ENCODE data around the gene MARCHF4.

DNA sequence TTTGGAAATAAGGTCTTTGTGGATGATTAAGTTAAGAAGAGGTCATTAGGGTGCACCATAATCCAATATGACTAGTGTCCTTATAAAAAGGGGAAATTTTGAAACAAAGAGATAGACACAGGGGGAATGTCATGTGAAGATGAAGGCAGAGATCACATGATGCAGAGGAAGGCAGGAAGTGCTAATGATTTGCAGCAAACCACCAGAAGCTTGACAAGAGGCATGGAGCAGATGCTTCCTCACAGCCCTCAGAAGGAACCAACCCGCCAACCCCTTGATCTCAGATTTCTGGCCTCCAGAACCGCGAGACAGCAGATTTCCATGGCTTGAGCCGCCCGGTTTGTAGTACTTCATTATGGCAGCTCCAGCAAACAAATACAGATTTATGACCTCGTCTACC, 22.6 kb upstream of the MARCHF4 start:
- TF ChIP-seq, protein P1, sequence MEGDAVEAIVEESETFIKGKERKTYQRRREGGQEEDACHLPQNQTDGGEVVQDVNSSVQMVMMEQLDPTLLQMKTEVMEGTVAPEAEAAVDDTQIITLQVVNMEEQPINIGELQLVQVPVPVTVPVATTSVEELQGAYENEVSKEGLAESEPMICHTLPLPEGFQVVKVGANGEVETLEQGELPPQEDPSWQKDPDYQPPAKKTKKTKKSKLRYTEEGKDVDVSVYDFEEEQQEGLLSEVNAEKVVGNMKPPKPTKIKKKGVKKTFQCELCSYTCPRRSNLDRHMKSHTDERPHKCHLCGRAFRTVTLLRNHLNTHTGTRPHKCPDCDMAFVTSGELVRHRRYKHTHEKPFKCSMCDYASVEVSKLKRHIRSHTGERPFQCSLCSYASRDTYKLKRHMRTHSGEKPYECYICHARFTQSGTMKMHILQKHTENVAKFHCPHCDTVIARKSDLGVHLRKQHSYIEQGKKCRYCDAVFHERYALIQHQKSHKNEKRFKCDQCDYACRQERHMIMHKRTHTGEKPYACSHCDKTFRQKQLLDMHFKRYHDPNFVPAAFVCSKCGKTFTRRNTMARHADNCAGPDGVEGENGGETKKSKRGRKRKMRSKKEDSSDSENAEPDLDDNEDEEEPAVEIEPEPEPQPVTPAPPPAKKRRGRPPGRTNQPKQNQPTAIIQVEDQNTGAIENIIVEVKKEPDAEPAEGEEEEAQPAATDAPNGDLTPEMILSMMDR (IDR thresholded peaks at IDR 0.05) = no peak
- TF ChIP-seq TCF7L2 (IDR thresholded peaks at IDR 0.05; ENCODE audit: low read depth, low read length) = no peak
- TF ChIP-seq SIN3A (IDR thresholded peaks at IDR 0.05; ENCODE audit: borderline replicate concordance, insufficient read depth, low read depth, low read length) = no peak
- TF ChIP-seq POLR2AphosphoS5 (IDR thresholded peaks at IDR 0.05; ENCODE audit: low read depth, low read length) = no peak
